ENCODE results near the gene GLTP. TPM values are rescaled to one million over a fixed set of nuclear protein-coding genes. Genes with fewer than 3 reads are reported as not detected.
A peak's percentile ranks its signal among the peaks of the same experiment; 100 is the strongest.

GLTP gene
- total RNA-seq, 3 donors from 2014 or later (not counting 1 experiment from before 2014, with no cell fraction given): 48.6 to 52.8 (median 49.2) TPM

DNA sequence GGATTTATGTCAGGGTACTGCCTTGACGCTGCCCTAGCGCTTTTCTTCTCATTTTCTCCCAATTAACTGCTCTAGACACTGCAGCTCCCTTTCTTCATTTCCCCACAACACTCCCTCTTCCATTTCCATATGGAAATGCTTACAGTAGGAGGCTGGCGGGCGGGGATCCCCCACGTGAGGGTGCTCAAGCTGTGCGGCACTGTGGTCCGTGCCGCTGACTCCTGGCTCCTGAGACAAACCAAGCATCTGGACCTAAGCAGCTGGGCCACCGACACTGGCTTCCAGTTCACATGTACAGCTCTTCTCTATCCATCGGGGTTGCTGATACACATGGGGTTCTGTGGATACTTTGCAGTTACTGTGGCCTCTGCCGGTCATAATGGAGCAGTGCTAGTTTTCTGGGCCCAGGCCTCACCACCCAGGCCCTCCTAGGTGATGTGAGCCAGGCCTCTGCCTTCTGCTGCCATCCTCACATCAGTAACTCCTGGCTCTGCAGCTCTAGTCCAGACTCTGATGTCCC, 40.0 kb upstream of the GLTP start:
- peaks cover 59% of the 10 kb centered on the region for H3K36me3 ChIP-seq (ENCODE audit: control insufficient read depth, insufficient read depth, low read length)
- H3K27me3 ChIP-seq (ENCODE audit: control insufficient read depth, insufficient read depth, low read length): no peaks in the 10 kb centered on the region
- DNase-seq (no peak), ATAC-seq (no peak)
- Mint-ChIP-seq H3K27me3 (ENCODE audit: low read depth in 2 of 2) (no peaks in the 10 kb centered on the region), H3K36me3 (peaks cover 7% of the 10 kb centered on the region), H3K4me1 (peaks cover 0 to 6% of the 10 kb centered on the region in 2 donors), H3K27ac (peak overlapping the region; percentile 6 to 37), H3K4me3 (no peak overlapping the region), H3K9me3 (no peaks in the 10 kb centered on the region)
- no peaks in the 10 kb centered on the region for H3K9me3 ChIP-seq (ENCODE audit: control insufficient read depth, insufficient read depth, low read length)
- WGBS (ENCODE audit: insufficient coverage): 92% methylated on average over 11 of the region's 11 CpGs
- TF ChIP-seq, protein P1, sequence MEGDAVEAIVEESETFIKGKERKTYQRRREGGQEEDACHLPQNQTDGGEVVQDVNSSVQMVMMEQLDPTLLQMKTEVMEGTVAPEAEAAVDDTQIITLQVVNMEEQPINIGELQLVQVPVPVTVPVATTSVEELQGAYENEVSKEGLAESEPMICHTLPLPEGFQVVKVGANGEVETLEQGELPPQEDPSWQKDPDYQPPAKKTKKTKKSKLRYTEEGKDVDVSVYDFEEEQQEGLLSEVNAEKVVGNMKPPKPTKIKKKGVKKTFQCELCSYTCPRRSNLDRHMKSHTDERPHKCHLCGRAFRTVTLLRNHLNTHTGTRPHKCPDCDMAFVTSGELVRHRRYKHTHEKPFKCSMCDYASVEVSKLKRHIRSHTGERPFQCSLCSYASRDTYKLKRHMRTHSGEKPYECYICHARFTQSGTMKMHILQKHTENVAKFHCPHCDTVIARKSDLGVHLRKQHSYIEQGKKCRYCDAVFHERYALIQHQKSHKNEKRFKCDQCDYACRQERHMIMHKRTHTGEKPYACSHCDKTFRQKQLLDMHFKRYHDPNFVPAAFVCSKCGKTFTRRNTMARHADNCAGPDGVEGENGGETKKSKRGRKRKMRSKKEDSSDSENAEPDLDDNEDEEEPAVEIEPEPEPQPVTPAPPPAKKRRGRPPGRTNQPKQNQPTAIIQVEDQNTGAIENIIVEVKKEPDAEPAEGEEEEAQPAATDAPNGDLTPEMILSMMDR (IDR thresholded peaks at IDR 0.05): no peak
- no peaks in the 10 kb centered on the region for H3K4me1 ChIP-seq (ENCODE audit: control insufficient read depth, insufficient read depth, low read length)
- intact Hi-C loops (cut with micrococcal nuclease): no loop called here
- no peak overlapping the region for H3K4me3 ChIP-seq (ENCODE audit: low read length)
- no peak overlapping the region for H3K27ac ChIP-seq (ENCODE audit: low read length)

DNA sequence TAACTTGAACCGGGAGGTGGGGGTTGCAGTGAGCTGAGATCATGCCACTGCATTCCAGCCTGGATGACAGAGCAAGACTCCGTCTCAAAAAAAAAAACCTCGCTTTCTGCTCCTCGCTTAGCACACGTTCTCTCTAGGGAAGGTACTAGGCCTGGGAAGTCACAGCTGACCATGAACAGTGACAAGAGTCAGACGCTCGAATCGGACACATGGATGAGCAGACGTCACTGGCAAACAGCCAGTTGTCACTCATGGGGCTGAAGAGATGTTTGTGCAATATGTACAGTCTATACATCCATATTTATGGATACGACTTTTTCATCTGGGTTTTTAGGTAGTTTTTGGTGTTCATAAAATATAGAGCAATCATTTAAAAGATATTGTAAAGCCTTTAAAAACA, 39.1 kb upstream of the GLTP start:
- Mint-ChIP-seq H3K36me3 (peaks cover 14% of the 10 kb centered on the region), H3K9me3 (no peaks in the 10 kb centered on the region), H3K27ac (no peak overlapping the region), H3K4me3 (no peak overlapping the region), H3K4me1 (peaks cover 0 to under 1% of the 10 kb centered on the region in 2 donors), H3K27me3 (ENCODE audit: low read depth in 2 of 2) (no peaks in the 10 kb centered on the region)
- 97% methylated on average over 9 of the region's 10 CpGs for WGBS (ENCODE audit: insufficient coverage)
- Histone ChIP-seq H3K27ac (ENCODE audit: low read length) (no peak overlapping the region), H3K27me3 (ENCODE audit: control insufficient read depth, insufficient read depth, low read length) (no peaks in the 10 kb centered on the region), H3K4me3 (ENCODE audit: low read length) (no peak overlapping the region), H3K36me3 (ENCODE audit: control insufficient read depth, insufficient read depth, low read length) (peaks cover 68% of the 10 kb centered on the region), H3K4me1 (ENCODE audit: control insufficient read depth, insufficient read depth, low read length) (no peaks in the 10 kb centered on the region), H3K9me3 (ENCODE audit: control insufficient read depth, insufficient read depth, low read length) (no peaks in the 10 kb centered on the region)
- ATAC-seq: no peak
- TF ChIP-seq, protein P1 (IDR thresholded peaks at IDR 0.05): no peak
- intact Hi-C loops (cut with micrococcal nuclease): no loop called here
- no peak for DNase-seq

- Histone ChIP-seq H3K4me1 (ENCODE audit: control insufficient read depth, insufficient read depth, low read length) (no peaks in the 10 kb centered on the region), H3K9me3 (ENCODE audit: control insufficient read depth, insufficient read depth, low read length) (no peaks in the 10 kb centered on the region), H3K27me3 (ENCODE audit: control insufficient read depth, insufficient read depth, low read length) (no peaks in the 10 kb centered on the region), H3K36me3 (ENCODE audit: control insufficient read depth, insufficient read depth, low read length) (peaks cover 85% of the 10 kb centered on the region), H3K27ac (ENCODE audit: low read length) (no peak overlapping the region), H3K4me3 (ENCODE audit: low read length) (no peak overlapping the region)
- H3K27ac Mint-ChIP-seq: peak overlapping the region; percentile 29 to 38
- TF ChIP-seq, protein P1 (IDR thresholded peaks at IDR 0.05): no peak
- peaks cover 14% of the 10 kb centered on the region for H3K36me3 Mint-ChIP-seq
- no peaks in the 10 kb centered on the region for H3K27me3 Mint-ChIP-seq (ENCODE audit: low read depth in 2 of 2)
- intact Hi-C loops (cut with micrococcal nuclease): no loop called here
- no peaks in the 10 kb centered on the region for H3K9me3 Mint-ChIP-seq
- DNase-seq: no peak
- H3K4me1 Mint-ChIP-seq: no peaks in the 10 kb centered on the region
- no peak overlapping the region for H3K4me3 Mint-ChIP-seq
- no peak for ATAC-seq
- 99% methylated on average over 4 of the region's 4 CpGs for WGBS (ENCODE audit: insufficient coverage)
These were observed 35.7 kb upstream of the GLTP start for GRCh38 chr12:109916045-109916444.

Data from natural killer cell (primary cell).